Body of pancreas (tissue), 4 donors: ENCODE measurements around the gene PIH1D1. TPM values are rescaled to one million over a fixed set of nuclear protein-coding genes. Genes with fewer than 3 reads are reported as not detected.

Source experiments
- ATAC-seq: fragments of 150-250 bp; one replicate; pipeline ENCODE4 v1.9.1; 2016
- DNase-seq, 4 donors: peaks; one replicate each; pipeline ENCODE4 v3.0.0-alpha.2; 2019
- H3K27ac ChIP-seq, 4 donors: fragments of 200-600 bp; sonication (generic); 1 replicate in 3 of 4; 2 replicates in 1 of 4; pipeline versions ENCODE4 v1.5.1 to v1.6.1; 2016 to 2019; ENCODE audit warnings: mild to moderate bottlenecking in 1 of 4, mixed read lengths in 1 of 4, moderate library complexity in 1 of 4
- H3K27me3 ChIP-seq, 2 donors: fragments of 200-600 bp; sonication (generic); one replicate each; pipeline ENCODE4 v1.6.0; 2016; ENCODE audit warnings: mild to moderate bottlenecking in 1 of 2
- H3K36me3 ChIP-seq, 2 donors: fragments of 200-600 bp; sonication (generic); replicated peaks in 1 of 2; 2 replicates each; pipeline ENCODE4 v1.5.1; 2016; ENCODE audit warnings: low read depth in 2 of 2; ENCODE audit not compliant: insufficient read depth in 1 of 2
- H3K4me1 ChIP-seq: fragments of 200-600 bp; sonication (generic); one replicate; pipeline ENCODE4 v1.6.0; 2016
- H3K4me3 ChIP-seq, 2 donors: fragments of 200-600 bp; sonication (generic); 1 replicate in 1 of 2; 2 replicates in 1 of 2; pipeline ENCODE4 v1.5.1; 2016 to 2019
- H3K9me3 ChIP-seq, 3 donors: fragments of 200-600 bp; sonication (generic); 1 replicate in 2 of 3; 2 replicates in 1 of 3; pipeline ENCODE4 v1.5.1; 2016
- POLR2A ChIP-seq, 3 donors: fragments of 450-650 bp; IDR thresholded peaks; one replicate each; pipeline ENCODE4 v1.6.1; 2016; ENCODE audit warnings: antibody characterized with exemption in 3 of 3, mild to moderate bottlenecking in 2 of 3
- WGBS, 2 donors: methylation state at CpG; one replicate each; pipeline ENCODE4 v1.1.5; 2017; 5-methylcytosine and 5-hydroxymethylcytosine counted together
- intact Hi-C: fragments of 100-400 bp; cut with DNase I; formaldehyde crosslinking; loops from one replicate; pipeline ENCODE4 v1.15.1; 2023
- total RNA-seq, 2 donors: library from RNA; depleted of rRNA; stranded (reverse); fragments of >200 nt; gene quantifications; one replicate each; pipeline ENCODE4 v1.1.0, GENCODE V29; 2016
- TF ChIP-seq, protein P1 (sequence below), 7 experiments: fragments of 450-650 bp in 4 of 7; fragments of 200-600 bp in 3 of 7; sonication (generic) in 3 of 7; IDR thresholded peaks; one replicate each; pipeline ENCODE4 v1.5.1; 2016 to 2019; ENCODE audit warnings: antibody characterized with exemption in 7 of 7

The PIH1D1 gene
- total RNA-seq, 2 donors from 2014 or later, result 57.0 to 63.3 TPM

- H3K9me3 ChIP-seq, result no peaks in the 10 kb centered on the region
- peak overlapping the region; percentile 80 to 96 (median 88) for H3K27ac ChIP-seq
- H3K27me3 ChIP-seq, result no peaks in the 10 kb centered on the region
- no peak for TF ChIP-seq POLR2A (IDR thresholded peaks at IDR 0.05)
- TF ChIP-seq, protein P1, sequence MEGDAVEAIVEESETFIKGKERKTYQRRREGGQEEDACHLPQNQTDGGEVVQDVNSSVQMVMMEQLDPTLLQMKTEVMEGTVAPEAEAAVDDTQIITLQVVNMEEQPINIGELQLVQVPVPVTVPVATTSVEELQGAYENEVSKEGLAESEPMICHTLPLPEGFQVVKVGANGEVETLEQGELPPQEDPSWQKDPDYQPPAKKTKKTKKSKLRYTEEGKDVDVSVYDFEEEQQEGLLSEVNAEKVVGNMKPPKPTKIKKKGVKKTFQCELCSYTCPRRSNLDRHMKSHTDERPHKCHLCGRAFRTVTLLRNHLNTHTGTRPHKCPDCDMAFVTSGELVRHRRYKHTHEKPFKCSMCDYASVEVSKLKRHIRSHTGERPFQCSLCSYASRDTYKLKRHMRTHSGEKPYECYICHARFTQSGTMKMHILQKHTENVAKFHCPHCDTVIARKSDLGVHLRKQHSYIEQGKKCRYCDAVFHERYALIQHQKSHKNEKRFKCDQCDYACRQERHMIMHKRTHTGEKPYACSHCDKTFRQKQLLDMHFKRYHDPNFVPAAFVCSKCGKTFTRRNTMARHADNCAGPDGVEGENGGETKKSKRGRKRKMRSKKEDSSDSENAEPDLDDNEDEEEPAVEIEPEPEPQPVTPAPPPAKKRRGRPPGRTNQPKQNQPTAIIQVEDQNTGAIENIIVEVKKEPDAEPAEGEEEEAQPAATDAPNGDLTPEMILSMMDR (IDR thresholded peaks at IDR 0.05), result no peak
- WGBS, 2 donors, result 12 to 32% methylated on average over 12 to 22 of the region's 22 CpGs
- DNase-seq (peak in 3 of 4 donors; percentile 61 to 80 (median 68)), ATAC-seq (no peak)
- H3K4me1 ChIP-seq, result peaks cover 41% of the 10 kb centered on the region
- H3K36me3 ChIP-seq, result peaks cover 0 to 15% of the 10 kb centered on the region in 2 donors
- intact Hi-C loops, result no loop called here
- peak overlapping the region; percentile 33 to 87 for H3K4me3 ChIP-seq
These were observed 45.6 kb upstream of the PIH1D1 start for GRCh38 chr19:49497047-49497788.

GRCh38 chr19:49496574-49497008, 45.0 kb upstream of the PIH1D1 start:
- TF ChIP-seq POLR2A (IDR thresholded peaks at IDR 0.05), result no peak
- TF ChIP-seq, protein P1 (IDR thresholded peaks at IDR 0.05), result no peak
- intact Hi-C loops, result no loop called here
- Histone ChIP-seq H3K4me1 (peaks cover 46% of the 10 kb centered on the region), H3K36me3 (peaks cover 0 to 21% of the 10 kb centered on the region in 2 donors), H3K27me3 (no peaks in the 10 kb centered on the region), H3K27ac (peak overlapping the region; percentile 80 to 96 (median 88)), H3K4me3 (peak overlapping the region; percentile 33 to 87), H3K9me3 (no peaks in the 10 kb centered on the region)
- ATAC-seq (no peak), DNase-seq (no peak)
- 0% methylated on average over 10 to 11 of the region's 11 CpGs for WGBS, 2 donors

GRCh38 chr19:49492573-49493405, 41.2 kb upstream of the PIH1D1 start:
- intact Hi-C loops, result no loop called here
- no peaks in the 10 kb centered on the region for H3K27me3 ChIP-seq
- H3K4me3 ChIP-seq, result no peak overlapping the region
- ATAC-seq (no peak), DNase-seq (no peak)
- peaks cover 50% of the 10 kb centered on the region for H3K4me1 ChIP-seq
- H3K27ac ChIP-seq, result peak overlapping the region in 1 of 4 donors; percentile 36
- H3K9me3 ChIP-seq, result no peaks in the 10 kb centered on the region
- TF ChIP-seq, protein P1 (IDR thresholded peaks at IDR 0.05), result no peak
- peak in 1 of 3 donors; percentile 15 for TF ChIP-seq POLR2A (IDR thresholded peaks at IDR 0.05)
- H3K36me3 ChIP-seq, result peaks cover 17 to 33% of the 10 kb centered on the region in 2 donors
- WGBS, 2 donors, result 52 to 57% methylated on average over 12 of the region's 12 CpGs

DNA sequence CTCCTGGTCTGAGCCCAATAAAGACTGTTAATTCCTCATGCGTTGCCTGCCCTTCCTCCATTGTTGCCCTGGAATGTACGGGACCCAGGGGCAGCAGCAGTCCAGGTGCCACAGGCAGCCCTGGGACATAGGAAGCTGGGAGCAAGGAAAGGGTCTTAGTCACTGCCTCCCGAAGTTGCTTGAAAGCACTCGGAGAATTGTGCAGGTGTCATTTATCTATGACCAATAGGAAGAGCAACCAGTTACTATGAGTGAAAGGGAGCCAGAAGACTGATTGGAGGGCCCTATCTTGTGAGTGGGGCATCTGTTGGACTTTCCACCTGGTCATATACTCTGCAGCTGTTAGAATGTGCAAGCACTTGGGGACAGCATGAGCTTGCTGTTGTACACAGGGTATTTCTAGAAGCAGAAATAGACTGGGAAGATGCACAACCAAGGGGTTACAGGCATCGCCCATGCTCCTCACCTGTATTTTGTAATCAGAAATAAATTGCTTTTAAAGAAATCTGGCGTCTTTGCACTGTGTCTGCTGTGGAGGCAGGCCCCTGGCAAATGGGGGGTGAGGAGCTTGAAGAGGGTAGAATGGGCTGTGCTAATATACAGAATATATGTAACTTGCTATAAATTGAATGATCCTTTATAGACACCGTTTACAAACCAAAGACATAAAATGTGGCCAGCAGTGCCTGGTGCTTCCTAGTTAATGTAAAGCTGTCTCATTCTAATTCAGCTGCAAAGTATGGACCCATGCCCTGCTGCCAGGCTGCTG, 40.4 kb upstream of the PIH1D1 start:
- DNase-seq, result no peak
- WGBS, 2 donors, result 38 to 82% methylated on average over 3 to 7 of the region's 7 CpGs
- TF ChIP-seq, protein P1 (IDR thresholded peaks at IDR 0.05), result no peak
- TF ChIP-seq POLR2A (IDR thresholded peaks at IDR 0.05), result no peak
- no peak for ATAC-seq
- intact Hi-C loops, result no loop called here
- Histone ChIP-seq H3K36me3 (peaks cover 17 to 31% of the 10 kb centered on the region in 2 donors), H3K4me3 (no peak overlapping the region), H3K27ac (peak overlapping the region in 1 of 4 donors; percentile 36), H3K27me3 (no peaks in the 10 kb centered on the region), H3K4me1 (peaks cover 42% of the 10 kb centered on the region), H3K9me3 (no peaks in the 10 kb centered on the region)
